IMR-90 (cell line): ENCODE measurements around the gene PSMA2. TPM values are rescaled to one million over a fixed set of nuclear protein-coding genes. Genes with fewer than 3 reads are reported as not detected.

Experiments
- ATAC-seq: fragments of 200-7000 bp; cut with Tn5 transposase; 2 replicates; pipeline ENCODE4 v1.9.1; 2020; ENCODE audit warnings: low read depth, mild to moderate bottlenecking, moderate library complexity
- BruUV-seq: library from RNA; stranded (reverse); fragments of 400-500 nt; replicated peaks from 2 replicates; lab custom pipeline; 2021; lab: Mats Ljungman, UMichigan
- CTCF ChIA-PET: fragments of 300-600 bp; formaldehyde crosslinking; extraction: SDS; loops from one replicate; lab custom pipeline; 2021; ENCODE audit warnings: antibody characterized with exemption; lab: Yijun Ruan, JAX
- POLR2A ChIA-PET: fragments of 300-600 bp; sonication (Branson Sonifier 250); formaldehyde crosslinking; loops from one replicate; lab custom pipeline; 2022; ENCODE audit warnings: antibody characterized with exemption; ENCODE audit not compliant: unreplicated experiment; lab: Charles Lee
- DNase-seq: peaks from one replicate; pipeline ENCODE4 v3.0.0; 2013
- H2AFZ ChIP-seq: replicated peaks from 2 replicates; pipeline ENCODE3; 2013; ENCODE audit warnings: low read length, mild to moderate bottlenecking; ENCODE audit not compliant: poor library complexity
- H2AK5ac ChIP-seq: 2 replicates; pipeline ENCODE4 v1.6.1; 2013; ENCODE audit warnings: low read depth, low read length, inconsistent platforms
- H2AK9ac ChIP-seq: replicated peaks from 2 replicates; pipeline ENCODE3; 2013; ENCODE audit warnings: mild to moderate bottlenecking, low read depth, low read length, moderate library complexity; ENCODE audit not compliant: poor library complexity
- H2BK120ac ChIP-seq: 2 replicates; pipeline ENCODE4 v1.6.1; 2013; ENCODE audit warnings: low read depth, low read length, inconsistent platforms
- H2BK15ac ChIP-seq: 3 replicates; pipeline ENCODE4 v1.6.1; 2013; ENCODE audit warnings: low read depth, low read length, inconsistent platforms
- H2BK20ac ChIP-seq: 2 replicates; pipeline ENCODE4 v1.6.1; 2013; ENCODE audit warnings: low read depth, mild to moderate bottlenecking, inconsistent platforms, low read length, moderate library complexity
- H2BK5ac ChIP-seq: 2 replicates; pipeline ENCODE4 v1.6.1; 2013; ENCODE audit warnings: mild to moderate bottlenecking, low read depth, low read length, inconsistent platforms; ENCODE audit not compliant: poor library complexity, severe bottlenecking
- H3K14ac ChIP-seq: replicated peaks from 2 replicates; pipeline ENCODE4 v1.6.1; 2013; ENCODE audit warnings: low read depth, low read length, inconsistent platforms
- H3K18ac ChIP-seq: 2 replicates; pipeline ENCODE4 v1.6.1; 2013; ENCODE audit warnings: low read depth, low read length, control low read depth
- H3K23ac ChIP-seq: 2 replicates; pipeline ENCODE4 v1.6.1; 2013; ENCODE audit warnings: low read depth, low read length, inconsistent platforms
- H3K27ac ChIP-seq: 2 replicates; pipeline ENCODE4 v1.5.1; 2013; ENCODE audit warnings: mild to moderate bottlenecking, control low read depth, low read length; ENCODE audit not compliant: insufficient read depth
- H3K27me3 ChIP-seq: 2 replicates; pipeline ENCODE4 v1.6.1; 2013; ENCODE audit warnings: low read length; ENCODE audit not compliant: control insufficient read depth, insufficient read depth
- H3K36me3 ChIP-seq: 2 replicates; pipeline ENCODE4 v1.6.1; 2013; ENCODE audit warnings: low read length, mixed read lengths; ENCODE audit not compliant: control insufficient read depth, insufficient read depth
- H3K4ac ChIP-seq: 2 replicates; pipeline ENCODE4 v1.6.1; 2013; ENCODE audit warnings: low read depth, low read length, inconsistent platforms
- H3K4me1 ChIP-seq: 2 replicates; pipeline ENCODE4 v1.6.1; 2013; ENCODE audit warnings: low read length, mixed read lengths; ENCODE audit not compliant: control insufficient read depth, insufficient read depth
- H3K4me2 ChIP-seq: 2 replicates; pipeline ENCODE4 v1.6.1; 2013; ENCODE audit warnings: low read depth, mild to moderate bottlenecking, control low read depth, low read length, moderate library complexity
- H3K4me3 ChIP-seq: 2 replicates; pipeline ENCODE4 v1.5.1; 2013; ENCODE audit warnings: low read depth, mild to moderate bottlenecking, control low read depth, low read length, moderate library complexity; ENCODE audit not compliant: insufficient read depth
- H3K56ac ChIP-seq: 2 replicates; pipeline ENCODE4 v1.6.1; 2013; ENCODE audit warnings: low read length, inconsistent platforms; ENCODE audit not compliant: insufficient read depth; ENCODE audit errors: extremely low read depth
- H3K79me1 ChIP-seq, 2 experiments: 2 replicates each; pipeline ENCODE4 v1.6.1; 2013; ENCODE audit warnings: low read length in 2 of 2, inconsistent platforms in 1 of 2, low read depth in 1 of 2
- H3K9ac ChIP-seq: 2 replicates; pipeline ENCODE4 v1.6.1; 2013; ENCODE audit warnings: low read depth, low read length, control low read depth
- H3K9me1 ChIP-seq: 2 replicates; pipeline ENCODE4 v1.6.1; 2013; ENCODE audit warnings: low read length, inconsistent platforms; ENCODE audit not compliant: insufficient read depth
- H3K9me3 ChIP-seq: 2 replicates; pipeline ENCODE4 v1.6.1; 2013; ENCODE audit warnings: low read length; ENCODE audit not compliant: control insufficient read depth, insufficient read depth
- H4K20me1 ChIP-seq: 2 replicates; pipeline ENCODE4 v1.6.1; 2013; ENCODE audit warnings: low read length, inconsistent platforms; ENCODE audit not compliant: insufficient read depth
- H4K5ac ChIP-seq: 2 replicates; pipeline ENCODE4 v1.6.1; 2013; ENCODE audit warnings: mild to moderate bottlenecking, low read depth, low read length, control low read depth
- H4K8ac ChIP-seq, 2 experiments: 2 replicates each; pipeline ENCODE4 v1.6.1; 2013; ENCODE audit warnings: low read depth in 2 of 2, low read length in 2 of 2, control low read depth in 1 of 2, inconsistent platforms in 1 of 2
- H4K91ac ChIP-seq: 2 replicates; pipeline ENCODE4 v1.6.1; 2013; ENCODE audit warnings: low read depth, low read length, inconsistent platforms; ENCODE audit not compliant: insufficient read depth
- CHD1 ChIP-seq: IDR thresholded peaks from 2 replicates; pipeline ENCODE4 v1.6.1; 2012; ENCODE audit warnings: low read depth, low read length, improper control_type of control experiment
- CTCF ChIP-seq: conservative IDR thresholded peaks from 2 replicates; pipeline ENCODE4 v1.5.1; 2012; ENCODE audit warnings: mild to moderate bottlenecking, low read depth, low read length, improper control_type of control experiment
- MAFK ChIP-seq: IDR thresholded peaks from 2 replicates; pipeline ENCODE4 v1.6.1; 2012; ENCODE audit warnings: low read depth, low read length, improper control_type of control experiment
- MXI1 ChIP-seq: IDR thresholded peaks from 2 replicates; pipeline ENCODE4 v1.6.1; 2012; ENCODE audit warnings: low read depth, mild to moderate bottlenecking, low read length, moderate library complexity, borderline replicate concordance
- NFE2L2 ChIP-seq: fragments of 150-350 bp; IDR thresholded peaks from 2 replicates; pipeline ENCODE4 v1.6.1; 2016; ENCODE audit warnings: low read depth, mild to moderate bottlenecking, low read length
- RFX5 ChIP-seq: IDR thresholded peaks from 2 replicates; pipeline ENCODE4 v1.8.0; 2012; ENCODE audit warnings: low read depth, mild to moderate bottlenecking, low read length, moderate library complexity
- WGBS, 2 experiments: methylation state at CpG; one replicate each; pipeline versions ENCODE4 v1.1.5 to v1.1.7; 2013; ENCODE audit warnings: missing lambda C conversion rate in 2 of 2; ENCODE audit not compliant: insufficient read length in 1 of 2; ENCODE audit errors: extremely low coverage in 2 of 2; 5-methylcytosine and 5-hydroxymethylcytosine counted together
- dilution Hi-C: fragments of 300-500 bp; cut with HindIII; formaldehyde crosslinking; loops from one replicate; pipeline ENCODE4 v1.14.3; 2018; ENCODE audit warnings: low sequenced_read_pairs; ENCODE audit not compliant: unreplicated experiment
- in situ Hi-C: fragments of 300-500 bp; cut with MboI; formaldehyde crosslinking; loops from 3 replicates; pipeline ENCODE4 v1.14.3; 2019; ENCODE audit warnings: low sequenced_read_pairs, inconsistent platforms, mixed read lengths
- intact Hi-C: fragments of 100-400 bp; cut with micrococcal nuclease; formaldehyde crosslinking; loops from 2 replicates; pipeline ENCODE4 v1.10.0; 2022
- polyA plus RNA-seq, 3 experiments: library from polyadenylated mRNA; depleted of rRNA; stranded (reverse); fragments of >200 nt; gene quantifications; 2 replicates each; pipeline ENCODE4 v1.2.3, GENCODE V29; 2012; ENCODE audit warnings: low replicate concordance in 1 of 3
- total RNA-seq: library from RNA; depleted of rRNA; stranded (reverse); fragments of >200 nt; gene quantifications from 2 replicates; pipeline ENCODE4 v1.2.3, GENCODE V29; 2012

The PSMA2 gene
- total and polyA plus RNA-seq, 2 of the 4 experiments (the other 2 are of a cell fraction) = 106 to 138 TPM

DNA sequence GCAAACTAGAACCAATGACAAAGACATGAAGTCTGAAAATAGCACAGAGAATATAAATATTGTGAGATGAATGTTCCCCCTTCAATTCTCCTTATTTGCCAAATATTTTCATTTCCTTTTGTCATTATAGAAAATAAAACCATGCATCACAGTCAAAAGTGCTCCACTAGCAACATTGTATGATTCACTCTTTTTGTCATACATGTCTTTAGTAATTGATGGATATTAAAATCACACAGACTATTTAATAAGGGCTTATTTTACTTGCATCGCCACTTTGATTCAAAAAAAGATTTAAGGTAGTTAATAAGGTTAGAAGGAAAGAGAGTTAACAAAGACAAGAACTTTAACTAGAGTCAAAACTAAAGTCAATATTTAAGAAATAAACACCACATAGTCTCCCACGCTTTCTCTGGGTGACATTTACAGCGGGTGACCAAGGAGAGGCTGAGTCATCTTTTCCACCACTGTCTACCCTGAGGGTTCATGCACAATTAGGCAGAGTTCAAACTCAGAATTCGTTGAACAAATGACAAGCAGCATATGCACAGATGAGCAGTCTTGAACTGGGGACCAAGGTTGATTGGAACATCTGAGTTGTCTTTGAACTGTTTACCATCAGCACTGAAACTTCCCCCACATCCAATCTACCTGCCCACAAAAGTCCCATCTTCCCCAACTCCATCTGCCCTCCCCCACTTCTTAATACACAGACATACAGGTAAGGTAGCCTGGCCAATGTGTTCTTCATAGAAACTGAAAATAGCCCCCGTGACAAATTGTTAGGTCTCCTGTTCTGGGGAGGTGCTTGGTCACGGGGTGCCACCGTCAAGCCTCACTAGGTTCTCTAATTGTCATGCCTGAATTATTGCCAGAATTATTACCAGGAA is 62.6 kb downstream of the PSMA2 start:
- H4K91ac ChIP-seq = no peak overlapping the region
- no peak overlapping the region for H4K8ac ChIP-seq
- H2BK20ac ChIP-seq = no peak overlapping the region
- no peaks in the 10 kb centered on the region for H4K20me1 ChIP-seq
- no peak overlapping the region for H3K9ac ChIP-seq
- H3K4ac ChIP-seq = no peak overlapping the region
- no peak overlapping the region for H2AK9ac ChIP-seq
- no peak overlapping the region for H2AFZ ChIP-seq
- no peak for ATAC-seq
- no peak overlapping the region for H3K23ac ChIP-seq
- no peaks in the 10 kb centered on the region for H3K79me1 ChIP-seq
- H3K18ac ChIP-seq = no peak overlapping the region
- peaks cover 10% of the 10 kb centered on the region; the same call in 1 of the 2 replicates for H3K9me3 ChIP-seq
- H2BK120ac ChIP-seq = no peak overlapping the region
- no peak overlapping the region for H3K27ac ChIP-seq
- in situ Hi-C loops = no loop called here
- 40% methylated on average over 1 of the region's 7 CpGs; no CpG with 5 or more reads in 1 of the 2 experiments for WGBS, 2 experiments
- no peak overlapping the region for H3K56ac ChIP-seq
- no peak overlapping the region for H2AK5ac ChIP-seq
- no peak overlapping the region for H2BK15ac ChIP-seq
- dilution Hi-C loops = no loop called here
- intact Hi-C loops = no loop called here
- H3K36me3 ChIP-seq = no peaks in the 10 kb centered on the region
- no peaks in the 10 kb centered on the region for H3K9me1 ChIP-seq
- H3K4me1 ChIP-seq = no peaks in the 10 kb centered on the region
- no peaks in the 10 kb centered on the region; the same call in 1 of the 2 replicates for H3K27me3 ChIP-seq
- ChIA-PET CTCF (no interaction called here), POLR2A (no interaction called here)
- no peak overlapping the region for H4K5ac ChIP-seq
- no peak overlapping the region for H2BK5ac ChIP-seq
- TF ChIP-seq MXI1 (no peak), RFX5 (no peak), CTCF (no peak), CHD1 (no peak), MAFK (no peak), NFE2L2 (no peak)
- BruUV-seq = no TSS peak
- H3K4me2 ChIP-seq = no peak overlapping the region
- no peak overlapping the region for H3K4me3 ChIP-seq
- DNase-seq = no peak
- no peak overlapping the region for H3K14ac ChIP-seq
